Measurements from ENCODE around the gene PF4V1.

DNA sequence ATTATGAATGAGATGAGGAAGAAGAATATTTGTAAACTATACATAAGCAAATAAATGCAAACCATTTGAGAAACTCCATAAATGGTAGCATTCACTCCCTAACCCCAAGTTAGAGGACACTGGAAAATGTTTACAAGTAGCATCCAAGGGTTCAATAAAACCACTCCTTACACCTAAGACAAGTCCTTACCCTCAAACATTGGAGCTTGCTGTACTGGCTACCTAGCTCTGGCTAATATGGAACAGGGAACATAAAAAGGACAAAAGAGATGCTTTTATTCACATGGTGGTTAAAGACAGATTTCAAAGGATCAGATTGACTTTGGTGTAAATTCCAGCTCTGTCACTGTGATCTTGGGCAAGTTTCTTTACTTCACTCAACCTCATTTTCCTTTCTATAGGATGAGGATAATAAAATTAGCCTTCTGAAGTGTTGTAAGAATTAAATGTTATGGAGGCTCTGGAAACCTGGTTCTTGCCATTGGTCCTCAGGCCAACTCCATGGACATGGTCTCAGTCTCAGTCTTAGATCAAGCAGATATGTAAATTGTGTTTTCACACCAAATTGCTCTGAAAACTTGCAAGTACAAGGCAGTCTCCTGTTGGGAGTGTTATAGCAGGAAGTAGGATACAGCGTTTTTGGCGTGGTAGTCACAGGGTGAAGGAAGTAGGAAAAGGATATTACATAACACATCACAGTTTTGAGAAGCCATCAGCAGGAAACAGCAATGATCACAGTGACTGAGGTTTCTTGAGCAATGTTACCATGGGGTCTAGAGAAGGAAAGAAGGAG is 19.4 kb downstream of the PF4V1 start:
- TF ChIP-seq CTCF (IDR thresholded peaks at IDR 0.05) (no peak), POLR2A (IDR thresholded peaks at IDR 0.05) (no peak)
